SK-N-SH (cell line): ENCODE results near the gene WDCP. TPM values are rescaled to one million over a fixed set of nuclear protein-coding genes. Genes with fewer than 3 reads are reported as not detected.

ENCODE experiments used
- CTCF ChIA-PET: fragments of 300-600, 350-600 bp; formaldehyde crosslinking; extraction: SDS; loops from one replicate; lab custom pipeline; 2021; lab: Yijun Ruan, JAX
- POLR2A ChIA-PET: fragments of 350-600 bp; sonication (Branson Sonifier 250); formaldehyde crosslinking; extraction: SDS; loops from one replicate; lab custom pipeline; 2020; ENCODE audit warnings: antibody characterized with exemption, inconsistent platforms; lab: Yijun Ruan, JAX
- DNase-seq: peaks from one replicate; pipeline ENCODE4 v3.0.0; 2012
- H2AFZ ChIP-seq: fragments of 200-600 bp; sonication (generic); 2 replicates; pipeline ENCODE4 v1.8.1; 2016; ENCODE audit warnings: antibody characterized with exemption, mild to moderate bottlenecking, low read depth
- H3F3A ChIP-seq: fragments of 200-600 bp; sonication (generic); replicated peaks from 2 replicates; pipeline ENCODE3; 2016; ENCODE audit warnings: antibody characterized with exemption, mild to moderate bottlenecking; ENCODE audit not compliant: insufficient read depth
- H3K27ac ChIP-seq, 2 experiments: fragments of 200-500 bp in 1 of 2; fragments of 200-600 bp in 1 of 2; sonication (Bioruptor generic) in 1 of 2; sonication (generic), shearing (Covaris generic) in 1 of 2; 2 replicates each; pipeline versions ENCODE4 v1.5.1 to v1.6.1; 2014 to 2016; ENCODE audit warnings: low read depth in 2 of 2, inconsistent platforms in 1 of 2, low read length in 1 of 2, mild to moderate bottlenecking in 1 of 2, mixed read lengths in 1 of 2
- H3K27me3 ChIP-seq: fragments of 200-600 bp; sonication (generic), shearing (Covaris generic); 2 replicates; pipeline ENCODE4 v1.6.1; 2016; ENCODE audit warnings: mixed run types; ENCODE audit not compliant: insufficient read depth
- H3K36me3 ChIP-seq, 2 experiments: fragments of 200-500 bp in 1 of 2; fragments of 200-600 bp in 1 of 2; sonication (Bioruptor generic) in 1 of 2; sonication (generic) in 1 of 2; replicated peaks in 1 of 2; 2 replicates each; pipeline versions ENCODE3 to v1.5.1; 2014 to 2016; ENCODE audit warnings: low read length in 1 of 2, mild to moderate bottlenecking in 1 of 2; ENCODE audit not compliant: insufficient read depth in 2 of 2, control insufficient read depth in 1 of 2
- H3K4me1 ChIP-seq, 2 experiments: fragments of 200-500 bp in 1 of 2; fragments of 200-600 bp in 1 of 2; sonication (Bioruptor generic) in 1 of 2; sonication (generic), shearing (Covaris generic) in 1 of 2; 2 replicates each; pipeline versions ENCODE4 v1.5.1 to v1.6.1; 2014 to 2016; ENCODE audit warnings: low read depth in 1 of 2, low read length in 1 of 2, mixed run types in 1 of 2; ENCODE audit not compliant: insufficient read depth in 2 of 2, control insufficient read depth in 1 of 2
- H3K4me2 ChIP-seq: fragments of 200-600 bp; sonication (generic), shearing (Covaris generic); 2 replicates; pipeline ENCODE4 v1.6.1; 2017; ENCODE audit warnings: mixed run types
- H3K4me3 ChIP-seq, 2 experiments: fragments of 200-500 bp in 1 of 2; fragments of 200-600 bp in 1 of 2; sonication (Bioruptor generic) in 1 of 2; sonication (generic), shearing (Covaris generic) in 1 of 2; 2 replicates each; pipeline versions ENCODE4 v1.5.1 to v1.8.1; 2014 to 2016; ENCODE audit warnings: low read depth in 2 of 2, inconsistent platforms in 1 of 2, low read length in 1 of 2, mild to moderate bottlenecking in 1 of 2, mixed read lengths in 1 of 2, moderate library complexity in 1 of 2
- H3K79me2 ChIP-seq: fragments of 200-600 bp; sonication (generic); 2 replicates; pipeline ENCODE4 v1.8.1; 2017; ENCODE audit warnings: mild to moderate bottlenecking; ENCODE audit not compliant: insufficient read depth
- H3K9ac ChIP-seq: fragments of 200-600 bp; sonication (generic); 2 replicates; pipeline ENCODE4 v1.6.1; 2017; ENCODE audit warnings: mixed run types
- H3K9me2 ChIP-seq: fragments of 200-600 bp; sonication (generic); 2 replicates; pipeline ENCODE4 v1.6.1; 2017; ENCODE audit warnings: mixed run types
- H3K9me3 ChIP-seq: fragments of 200-600 bp; sonication (generic); 2 replicates; pipeline ENCODE4 v1.6.1; 2017; ENCODE audit warnings: mixed run types, mild to moderate bottlenecking, moderate library complexity
- H4K20me1 ChIP-seq: fragments of 200-600 bp; sonication (generic); 2 replicates; pipeline ENCODE4 v1.6.1; 2017; ENCODE audit warnings: mild to moderate bottlenecking, mixed run types; ENCODE audit not compliant: insufficient read depth
- CHD2 ChIP-seq: fragments of 150-350 bp; IDR thresholded peaks from 2 replicates; pipeline ENCODE4 v1.6.1; 2018; ENCODE audit warnings: low read length; ENCODE audit not compliant: partially characterized antibody
- ELF1 ChIP-seq: IDR thresholded peaks from 2 replicates; pipeline ENCODE4 v1.4.0; 2012
- EP300 ChIP-seq, 2 experiments: IDR thresholded peaks; 2 replicates each; pipeline versions ENCODE4 v1.4.0 to v1.6.1; 2012; ENCODE audit warnings: borderline replicate concordance in 1 of 2, low read depth in 1 of 2, low read length in 1 of 2
- FOSL2 ChIP-seq: IDR thresholded peaks from 2 replicates; pipeline ENCODE4 v1.4.0; 2012; ENCODE audit warnings: low read depth, mild to moderate bottlenecking, moderate library complexity, borderline replicate concordance
- FOXJ3 ChIP-seq: sonication (generic); formaldehyde crosslinking; IDR thresholded peaks from 2 replicates; pipeline ENCODE4 v1.5.1; 2020; ENCODE audit warnings: mild to moderate bottlenecking, missing genetic modification reagents
- FOXM1 ChIP-seq: IDR thresholded peaks from 2 replicates; pipeline ENCODE4 v1.4.0; 2012; ENCODE audit warnings: low read depth, mild to moderate bottlenecking
- GABPA ChIP-seq: IDR thresholded peaks from 2 replicates; pipeline ENCODE4 v1.4.0; 2012; ENCODE audit warnings: low read depth, mild to moderate bottlenecking
- MEF2A ChIP-seq: IDR thresholded peaks from 2 replicates; pipeline ENCODE4 v1.4.0; 2012; ENCODE audit warnings: low read depth, borderline replicate concordance
- MXI1 ChIP-seq: IDR thresholded peaks from 2 replicates; pipeline ENCODE4 v1.6.1; 2012; ENCODE audit warnings: mild to moderate bottlenecking, low read depth, low read length, improper control_type of control experiment
- NFIC ChIP-seq: IDR thresholded peaks from 2 replicates; pipeline ENCODE4 v1.4.0; 2012; ENCODE audit warnings: borderline replicate concordance
- PBX3 ChIP-seq: IDR thresholded peaks from 2 replicates; pipeline ENCODE4; 2012
- POLR2AphosphoS5 ChIP-seq: IDR thresholded peaks from 2 replicates; pipeline ENCODE4 v1.6.1; 2012; ENCODE audit warnings: low read depth, low read length
- RAD21 ChIP-seq: IDR thresholded peaks from 2 replicates; pipeline ENCODE4 v1.6.1; 2012; ENCODE audit warnings: mild to moderate bottlenecking, low read length
- RCOR1 ChIP-seq: fragments of 150-350 bp; IDR thresholded peaks from 2 replicates; pipeline ENCODE4 v1.6.1; 2017; ENCODE audit warnings: antibody characterized with exemption, low read length
- RFX5 ChIP-seq: IDR thresholded peaks from 2 replicates; pipeline ENCODE4 v1.6.1; 2012; ENCODE audit warnings: mild to moderate bottlenecking, improper control_type of control experiment, low read length
- RXRA ChIP-seq: IDR thresholded peaks from 2 replicates; pipeline ENCODE4 v1.4.0; 2012; ENCODE audit warnings: low read depth, mild to moderate bottlenecking, borderline replicate concordance
- SIN3A ChIP-seq: IDR thresholded peaks from 2 replicates; pipeline ENCODE4 v1.6.1; 2012; ENCODE audit warnings: low read depth, mild to moderate bottlenecking, low read length, moderate library complexity, borderline replicate concordance
- TAF1 ChIP-seq: IDR thresholded peaks from 2 replicates; pipeline ENCODE4 v1.6.1; 2012; ENCODE audit warnings: low read depth, mild to moderate bottlenecking, low read length, moderate library complexity, borderline replicate concordance
- TCF12 ChIP-seq: IDR thresholded peaks from 2 replicates; pipeline ENCODE4 v1.4.0; 2012
- TEAD4 ChIP-seq: IDR thresholded peaks from 2 replicates; pipeline ENCODE4 v1.4.0; 2012; ENCODE audit warnings: mild to moderate bottlenecking, borderline replicate concordance; ENCODE audit not compliant: insufficient read depth
- YY1 ChIP-seq: IDR thresholded peaks from 2 replicates; pipeline ENCODE4 v1.4.0; 2012; ENCODE audit warnings: low read depth, mild to moderate bottlenecking
- WGBS: methylation state at CpG from one replicate; pipeline ENCODE4 v1.1.6; 2017; ENCODE audit warnings: low lambda C conversion rate; 5-methylcytosine and 5-hydroxymethylcytosine counted together
- polyA plus RNA-seq, 3 experiments: library from polyadenylated mRNA; depleted of rRNA; stranded (reverse); fragments of >200 nt; gene quantifications; 2 replicates each; pipeline ENCODE4 v1.2.3, GENCODE V29; 2012
- TF ChIP-seq, protein P1 (sequence below): IDR thresholded peaks from 2 replicates; pipeline ENCODE4 v1.4.0; 2012; ENCODE audit warnings: low read depth, borderline replicate concordance
- TF ChIP-seq, protein P2 (sequence below): IDR thresholded peaks from 2 replicates; pipeline ENCODE4 v1.4.0; 2012; ENCODE audit warnings: low read depth, borderline replicate concordance
- TF ChIP-seq, protein P3 (sequence below): IDR thresholded peaks from 2 replicates; pipeline ENCODE4 v1.4.0; 2012; ENCODE audit warnings: low read depth
- TF ChIP-seq, protein P4 (sequence below): fragments of 200-600 bp; sonication (generic); IDR thresholded peaks from 2 replicates; pipeline ENCODE4 v1.6.1; 2017; ENCODE audit warnings: antibody characterized with exemption, mild to moderate bottlenecking, moderate library complexity
- TF ChIP-seq, protein P5 (sequence below): fragments of 150-350 bp; IDR thresholded peaks from 2 replicates; pipeline ENCODE4 v1.6.1; 2016; ENCODE audit warnings: mild to moderate bottlenecking, low read depth, low read length

WDCP gene
- polyA plus RNA-seq, 1 of the 3 experiments (the other 2 are of a cell fraction): 7.1 TPM

- 0% methylated on average over 10 of the region's 44 CpGs for WGBS
- DNase-seq: peak; percentile 97
- CTCF ChIA-PET: interaction anchor here (0.5 to 5.8 kb wide), 87 partner anchors 8 to 901 kb away, joined by 3 to 75 read pairs (median 4); partner anchors contain the start of genes ATAD2B, CENPO, FAM228B and FKBP1B
- peak; percentile 75 for TF ChIP-seq YY1
- TF ChIP-seq CHD2: peak; percentile 5
- TF ChIP-seq, protein P1, sequence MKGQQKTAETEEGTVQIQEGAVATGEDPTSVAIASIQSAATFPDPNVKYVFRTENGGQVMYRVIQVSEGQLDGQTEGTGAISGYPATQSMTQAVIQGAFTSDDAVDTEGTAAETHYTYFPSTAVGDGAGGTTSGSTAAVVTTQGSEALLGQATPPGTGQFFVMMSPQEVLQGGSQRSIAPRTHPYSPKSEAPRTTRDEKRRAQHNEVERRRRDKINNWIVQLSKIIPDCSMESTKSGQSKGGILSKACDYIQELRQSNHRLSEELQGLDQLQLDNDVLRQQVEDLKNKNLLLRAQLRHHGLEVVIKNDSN: no peak
- TF ChIP-seq POLR2AphosphoS5: peak; percentile 96
- TF ChIP-seq FOXJ3 (CRISPR knock-in tag): no peak
- TF ChIP-seq, protein P2, sequence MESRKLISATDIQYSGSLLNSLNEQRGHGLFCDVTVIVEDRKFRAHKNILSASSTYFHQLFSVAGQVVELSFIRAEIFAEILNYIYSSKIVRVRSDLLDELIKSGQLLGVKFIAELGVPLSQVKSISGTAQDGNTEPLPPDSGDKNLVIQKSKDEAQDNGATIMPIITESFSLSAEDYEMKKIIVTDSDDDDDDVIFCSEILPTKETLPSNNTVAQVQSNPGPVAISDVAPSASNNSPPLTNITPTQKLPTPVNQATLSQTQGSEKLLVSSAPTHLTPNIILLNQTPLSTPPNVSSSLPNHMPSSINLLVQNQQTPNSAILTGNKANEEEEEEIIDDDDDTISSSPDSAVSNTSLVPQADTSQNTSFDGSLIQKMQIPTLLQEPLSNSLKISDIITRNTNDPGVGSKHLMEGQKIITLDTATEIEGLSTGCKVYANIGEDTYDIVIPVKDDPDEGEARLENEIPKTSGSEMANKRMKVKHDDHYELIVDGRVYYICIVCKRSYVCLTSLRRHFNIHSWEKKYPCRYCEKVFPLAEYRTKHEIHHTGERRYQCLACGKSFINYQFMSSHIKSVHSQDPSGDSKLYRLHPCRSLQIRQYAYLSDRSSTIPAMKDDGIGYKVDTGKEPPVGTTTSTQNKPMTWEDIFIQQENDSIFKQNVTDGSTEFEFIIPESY: no peak
- no peak for TF ChIP-seq FOSL2
- TF ChIP-seq ELF1: peak; percentile 44; the same call in 1 of the 2 replicates
- TF ChIP-seq, protein P3, sequence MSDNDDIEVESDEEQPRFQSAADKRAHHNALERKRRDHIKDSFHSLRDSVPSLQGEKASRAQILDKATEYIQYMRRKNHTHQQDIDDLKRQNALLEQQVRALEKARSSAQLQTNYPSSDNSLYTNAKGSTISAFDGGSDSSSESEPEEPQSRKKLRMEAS: peak; percentile 22; the same call in 1 of the 2 replicates
- no peak for TF ChIP-seq TEAD4
- peak; percentile 85 for TF ChIP-seq MXI1
- TF ChIP-seq RXRA: no peak; the same call in 1 of the 2 replicates
- no peak for TF ChIP-seq FOXM1
- TF ChIP-seq MEF2A: no peak
- peak; percentile 45; the same call in 1 of the 2 replicates for TF ChIP-seq TCF12
- TF ChIP-seq TAF1: peak; percentile 73
- no peak for TF ChIP-seq RCOR1
- TF ChIP-seq, protein P4, sequence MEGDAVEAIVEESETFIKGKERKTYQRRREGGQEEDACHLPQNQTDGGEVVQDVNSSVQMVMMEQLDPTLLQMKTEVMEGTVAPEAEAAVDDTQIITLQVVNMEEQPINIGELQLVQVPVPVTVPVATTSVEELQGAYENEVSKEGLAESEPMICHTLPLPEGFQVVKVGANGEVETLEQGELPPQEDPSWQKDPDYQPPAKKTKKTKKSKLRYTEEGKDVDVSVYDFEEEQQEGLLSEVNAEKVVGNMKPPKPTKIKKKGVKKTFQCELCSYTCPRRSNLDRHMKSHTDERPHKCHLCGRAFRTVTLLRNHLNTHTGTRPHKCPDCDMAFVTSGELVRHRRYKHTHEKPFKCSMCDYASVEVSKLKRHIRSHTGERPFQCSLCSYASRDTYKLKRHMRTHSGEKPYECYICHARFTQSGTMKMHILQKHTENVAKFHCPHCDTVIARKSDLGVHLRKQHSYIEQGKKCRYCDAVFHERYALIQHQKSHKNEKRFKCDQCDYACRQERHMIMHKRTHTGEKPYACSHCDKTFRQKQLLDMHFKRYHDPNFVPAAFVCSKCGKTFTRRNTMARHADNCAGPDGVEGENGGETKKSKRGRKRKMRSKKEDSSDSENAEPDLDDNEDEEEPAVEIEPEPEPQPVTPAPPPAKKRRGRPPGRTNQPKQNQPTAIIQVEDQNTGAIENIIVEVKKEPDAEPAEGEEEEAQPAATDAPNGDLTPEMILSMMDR: peak; percentile 94
- TF ChIP-seq SIN3A: peak; percentile 48; the same call in 1 of the 2 replicates
- TF ChIP-seq PBX3: peak; percentile 21; the same call in 1 of the 2 replicates
- peak; percentile 66 for TF ChIP-seq RAD21
- TF ChIP-seq, protein P5, sequence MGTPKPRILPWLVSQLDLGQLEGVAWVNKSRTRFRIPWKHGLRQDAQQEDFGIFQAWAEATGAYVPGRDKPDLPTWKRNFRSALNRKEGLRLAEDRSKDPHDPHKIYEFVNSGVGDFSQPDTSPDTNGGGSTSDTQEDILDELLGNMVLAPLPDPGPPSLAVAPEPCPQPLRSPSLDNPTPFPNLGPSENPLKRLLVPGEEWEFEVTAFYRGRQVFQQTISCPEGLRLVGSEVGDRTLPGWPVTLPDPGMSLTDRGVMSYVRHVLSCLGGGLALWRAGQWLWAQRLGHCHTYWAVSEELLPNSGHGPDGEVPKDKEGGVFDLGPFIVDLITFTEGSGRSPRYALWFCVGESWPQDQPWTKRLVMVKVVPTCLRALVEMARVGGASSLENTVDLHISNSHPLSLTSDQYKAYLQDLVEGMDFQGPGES: no peak
- no peak for TF ChIP-seq GABPA
- peak; percentile 68; the same call in 1 of the 2 replicates for TF ChIP-seq RFX5
- TF ChIP-seq NFIC: 0 out of 2 replicates have a peak, but pooled peaks have one; percentile 56
- peak in 1 of 2 experiments; percentile 32; a peak in 1 of 4 replicates for TF ChIP-seq EP300 (IDR thresholded peaks at IDR 0.05; ENCODE audit: borderline replicate concordance in 1 of 2, low read depth in 1 of 2, low read length in 1 of 2)
Observed at GRCh38 chr2:24084386-24085199, 37.4 kb upstream of the WDCP start, which contains the start of gene TP53I3. TP53I3 (minus strand) TSS chr2:24084834; CDS start chr2:24084326, 508 bp downstream.

More at GRCh38 chr2:24084386-24085199, 37.4 kb upstream of the WDCP start, which contains the start of gene TP53I3:
- Histone ChIP-seq H3K79me2 (peaks cover 13% of the 10 kb centered on the region; the same call in 1 of the 2 replicates), H3K9me2 (no peaks in the 10 kb centered on the region), H3K4me1 (peaks cover 0 to 21% of the 10 kb centered on the region in 2 experiments; a peak in 2 of 4 replicates), H3K9ac (peak within 1 kb of the TSS; percentile 82), H3F3A (peaks cover 29% of the 10 kb centered on the region), H3K4me2 (peak within 1 kb of the TSS; percentile 87), H3K27me3 (no peaks in the 10 kb centered on the region), H3K36me3 (peaks cover 22 to 33% of the 10 kb centered on the region in 2 experiments), H3K4me3 (peak within 1 kb of the TSS; percentile 66 to 72), H3K27ac (peak within 1 kb of the TSS; percentile 86 to 95), H2AFZ (peak within 1 kb of the TSS; percentile 95), H4K20me1 (no peaks in the 10 kb centered on the region), H3K9me3 (no peaks in the 10 kb centered on the region)
- POLR2A ChIA-PET: interaction anchor here (0.5 to 3.0 kb wide), 21 partner anchors 8 to 1408 kb away, joined by 3 to 66 read pairs (median 4); partner anchors contain the start of genes ATAD2B, CENPO, FAM228B and FKBP1B
